HG03280 (cell line): ENCODE data around the gene SLC5A3.

Experiments used
- ATAC-seq: cut with Tn5 transposase; IDR thresholded peaks from one replicate; pipeline ENCODE4 v1.9.1; 2021; ENCODE audit warnings: mild to moderate bottlenecking, moderate library complexity; ENCODE audit not compliant: unreplicated experiment

Gene SLC5A3

GRCh38 chr21:34073032-34073748 lies at the start of gene SLC5A3, which contains the start of gene MRPS6:
SLC5A3 (plus strand) TSS chr21:34073578; CDS start chr21:34095199, 21,621 bp downstream.
MRPS6 (plus strand) TSS chr21:34073578; CDS start chr21:34073701, 123 bp downstream.
- peak; percentile 77 for ATAC-seq

GRCh38 chr21:34023691-34024373 lies 49.5 kb upstream of the SLC5A3 start:
- no peak for ATAC-seq

GRCh38 chr21:34024374-34024693 lies 49.0 kb upstream of the SLC5A3 start:
- no peak for ATAC-seq

GRCh38 chr21:34027721-34028461 lies 45.5 kb upstream of the SLC5A3 start:
- ATAC-seq = no peak

- peak; percentile 86 for ATAC-seq
Observed at GRCh38 chr21:34029743-34030528, 43.4 kb upstream of the SLC5A3 start.

- ATAC-seq = no peak
Observed at GRCh38 chr21:34031835-34032370, 41.5 kb upstream of the SLC5A3 start.

GRCh38 chr21:34034369-34035014 lies 38.9 kb upstream of the SLC5A3 start:
- no peak for ATAC-seq

- ATAC-seq = no peak
Observed at GRCh38 chr21:34035619-34036354, 37.6 kb upstream of the SLC5A3 start.

GRCh38 chr21:34037009-34037795 lies 36.2 kb upstream of the SLC5A3 start:
- no peak for ATAC-seq

- ATAC-seq = no peak
Observed at GRCh38 chr21:34039678-34040382, 33.5 kb upstream of the SLC5A3 start.

- no peak for ATAC-seq
Observed at GRCh38 chr21:34042735-34043134, 30.6 kb upstream of the SLC5A3 start.

- no peak for ATAC-seq
Observed at GRCh38 chr21:34043333-34043732, 30.0 kb upstream of the SLC5A3 start.

GRCh38 chr21:34046917-34047316 lies 26.5 kb upstream of the SLC5A3 start:
- no peak for ATAC-seq

GRCh38 chr21:34047835-34048234 lies 25.5 kb upstream of the SLC5A3 start:
- no peak for ATAC-seq

GRCh38 chr21:34052171-34052570 lies 21.2 kb upstream of the SLC5A3 start:
- ATAC-seq = no peak

- ATAC-seq = no peak
Observed at GRCh38 chr21:34054259-34054658, 19.1 kb upstream of the SLC5A3 start.

GRCh38 chr21:34055615-34056014 lies 17.8 kb upstream of the SLC5A3 start:
- no peak for ATAC-seq

GRCh38 chr21:34061983-34062382 lies 11.4 kb upstream of the SLC5A3 start:
- ATAC-seq = no peak
